Spleen (tissue), 11 donors: Measurements from ENCODE around the gene DENND4B. TPM values are rescaled to one million over a fixed set of nuclear protein-coding genes. Genes with fewer than 3 reads are reported as not detected.
A peak's percentile ranks its signal among the peaks of the same experiment; 100 is the strongest.

Source experiments
- DNase-seq: peaks from one replicate; pipeline ENCODE4 v3.0.0-alpha.2; 2020
- H3K27ac ChIP-seq, 8 donors: fragments of 200-600 bp; sonication (generic) in 7 of 8; 1 replicate in 4 of 8; 2 replicates in 4 of 8; pipeline versions ENCODE4 v1.5.0 to v1.8.0; 2016 to 2021; ENCODE audit warnings: inconsistent platforms in 4 of 8, mild to moderate bottlenecking in 4 of 8, moderate library complexity in 1 of 8
- H3K27me3 ChIP-seq, 7 donors: fragments of 200-600 bp; sonication (generic) in 6 of 7; replicated peaks in 1 of 7; 1 replicate in 4 of 7; 2 replicates in 3 of 7; pipeline versions ENCODE4 v1.5.0 to v1.8.0; 2016 to 2021; ENCODE audit warnings: inconsistent platforms in 3 of 7, mild to moderate bottlenecking in 1 of 7
- H3K36me3 ChIP-seq, 6 donors: fragments of 200-600 bp; sonication (generic) in 5 of 6; 1 replicate in 4 of 6; 2 replicates in 2 of 6; pipeline versions ENCODE4 v1.5.0 to v1.8.0; 2016 to 2021; ENCODE audit warnings: inconsistent platforms in 2 of 6
- H3K4me1 ChIP-seq, 6 donors: fragments of 200-600 bp; sonication (generic) in 5 of 6; 1 replicate in 3 of 6; 2 replicates in 3 of 6; pipeline versions ENCODE4 v1.5.0 to v1.8.0; 2016 to 2021; ENCODE audit warnings: inconsistent platforms in 3 of 6
- H3K4me3 ChIP-seq, 8 donors: fragments of 200-600 bp; sonication (generic) in 7 of 8; 1 replicate in 4 of 8; 2 replicates in 4 of 8; pipeline versions ENCODE4 v1.5.0 to v1.8.0; 2016 to 2021; ENCODE audit warnings: inconsistent platforms in 4 of 8, mild to moderate bottlenecking in 4 of 8, moderate library complexity in 2 of 8
- H3K9me3 ChIP-seq, 8 donors: fragments of 200-600 bp; sonication (generic) in 7 of 8; 1 replicate in 4 of 8; 2 replicates in 4 of 8; pipeline versions ENCODE4 v1.5.0 to v1.8.0; 2016 to 2021; ENCODE audit warnings: inconsistent platforms in 4 of 8
- POLR2A ChIP-seq, 3 donors: fragments of 450-650 bp; IDR thresholded peaks; one replicate each; pipeline ENCODE4 v1.5.1; 2017; ENCODE audit warnings: antibody characterized with exemption in 3 of 3, mild to moderate bottlenecking in 1 of 3
- POLR2AphosphoS5 ChIP-seq, 3 donors: sonication (generic); formaldehyde crosslinking; IDR thresholded peaks; one replicate each; pipeline ENCODE4 v1.5.1; 2017; ENCODE audit warnings: antibody characterized with exemption in 3 of 3
- WGBS, 5 donors: extraction: QIAGEN DNeasy Blood & Tissue Kit in 3 of 5; methylation state at CpG; one replicate each; pipeline versions ENCODE4 v1.1.5 to v1.1.7; 2013 to 2018; 5-methylcytosine and 5-hydroxymethylcytosine counted together
- intact Hi-C: fragments of 100-400 bp; cut with DNase I; formaldehyde crosslinking; loops from one replicate; pipeline ENCODE4 v1.15.0; 2023; ENCODE audit warnings: low total_unique reads
- polyA plus RNA-seq, 3 donors: library from polyadenylated mRNA; stranded (reverse); fragments of 200-250 nt; gene quantifications; one replicate each; pipeline ENCODE4 v1.2.1, GENCODE V29; 2013
- total RNA-seq, 7 donors: library from RNA; depleted of rRNA in 3 of 7; stranded (reverse); fragments of >200 nt in 3 of 7; fragmentation: NEBNext Ultra II Directional in 4 of 7; extraction: Animal tissue kit (Norgen Biotek cat#: 25700) in 4 of 7; gene quantifications; one replicate each; pipeline versions ENCODE4 v1.1.0 to v1.2.1, GENCODE V29; 2016 to 2021
- TF ChIP-seq, protein P1 (sequence below), 11 experiments: fragments of 200-600 bp in 7 of 11; fragments of 450-650 bp in 4 of 11; sonication (generic) in 4 of 11; IDR thresholded peaks in 8 of 11; conservative IDR thresholded peaks in 3 of 11; 1 replicate in 7 of 11; 2 replicates in 4 of 11; pipeline versions ENCODE4 v1.4.0 to v1.8.0; 2016 to 2021; ENCODE audit warnings: antibody characterized with exemption in 11 of 11, inconsistent platforms in 4 of 11, mild to moderate bottlenecking in 1 of 11
- donor health status: healthy with polysubstance abuse.
- donor health status: DM: no; HTN: no; CAD: no; lungs with moderate emphysema.
- donor health status: DM: no; HTN: no; CAD: no.
- donor health status: Bipolar disorder and iron deficiency.
- donor health status: healthy.
- donor health status: DM: no; HTN: no; CAD: no.
- donor health status: DM: yes; HTN: yes; CAD: no.

DENND4B gene
- total and polyA plus RNA-seq, 10 donors: 47.7 to 211 (median 153) TPM

DNA sequence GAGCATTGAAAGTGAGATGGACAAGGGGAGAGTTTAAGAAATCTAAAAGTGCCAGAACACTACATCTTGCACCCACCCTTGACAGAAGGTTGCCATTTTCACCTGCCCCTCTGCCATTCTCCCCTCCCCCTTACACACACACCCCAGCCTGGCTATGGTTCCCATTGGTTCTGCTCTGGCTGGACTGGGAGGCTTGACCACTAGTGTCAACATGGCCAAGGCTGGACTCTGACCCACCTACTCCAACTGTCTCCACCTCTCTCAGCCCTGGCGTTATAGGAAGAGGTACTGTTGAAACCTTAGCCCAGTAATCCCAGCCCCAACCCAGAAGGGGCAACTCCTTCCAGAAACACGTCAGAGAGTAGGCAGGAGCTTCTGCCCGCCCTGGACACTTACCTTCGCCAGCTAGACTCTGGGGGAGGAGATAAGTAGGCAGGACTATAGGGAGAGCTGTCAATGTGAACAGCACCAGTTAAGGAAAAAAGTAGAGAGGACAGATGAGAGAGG is 7.4 kb upstream of the DENND4B start:
- Histone ChIP-seq H3K4me1 (peaks cover 28 to 74% (median 39%) of the 10 kb centered on the region in 6 donors), H3K27me3 (no peaks in the 10 kb centered on the region), H3K27ac (no peak overlapping the region), H3K36me3 (peaks cover 0 to 63% (median 54%) of the 10 kb centered on the region in 6 donors), H3K9me3 (no peaks in the 10 kb centered on the region), H3K4me3 (no peak overlapping the region)
- no peak for TF ChIP-seq POLR2AphosphoS5 (IDR thresholded peaks at IDR 0.05)
- TF ChIP-seq POLR2A (IDR thresholded peaks at IDR 0.05): no peak
- TF ChIP-seq, protein P1, sequence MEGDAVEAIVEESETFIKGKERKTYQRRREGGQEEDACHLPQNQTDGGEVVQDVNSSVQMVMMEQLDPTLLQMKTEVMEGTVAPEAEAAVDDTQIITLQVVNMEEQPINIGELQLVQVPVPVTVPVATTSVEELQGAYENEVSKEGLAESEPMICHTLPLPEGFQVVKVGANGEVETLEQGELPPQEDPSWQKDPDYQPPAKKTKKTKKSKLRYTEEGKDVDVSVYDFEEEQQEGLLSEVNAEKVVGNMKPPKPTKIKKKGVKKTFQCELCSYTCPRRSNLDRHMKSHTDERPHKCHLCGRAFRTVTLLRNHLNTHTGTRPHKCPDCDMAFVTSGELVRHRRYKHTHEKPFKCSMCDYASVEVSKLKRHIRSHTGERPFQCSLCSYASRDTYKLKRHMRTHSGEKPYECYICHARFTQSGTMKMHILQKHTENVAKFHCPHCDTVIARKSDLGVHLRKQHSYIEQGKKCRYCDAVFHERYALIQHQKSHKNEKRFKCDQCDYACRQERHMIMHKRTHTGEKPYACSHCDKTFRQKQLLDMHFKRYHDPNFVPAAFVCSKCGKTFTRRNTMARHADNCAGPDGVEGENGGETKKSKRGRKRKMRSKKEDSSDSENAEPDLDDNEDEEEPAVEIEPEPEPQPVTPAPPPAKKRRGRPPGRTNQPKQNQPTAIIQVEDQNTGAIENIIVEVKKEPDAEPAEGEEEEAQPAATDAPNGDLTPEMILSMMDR (IDR thresholded peaks at IDR 0.05 in 8 of 11, conservative IDR thresholded peaks at IDR 0.05 in 3 of 11): no peak
- 84 to 92% (median 87%) methylated on average over 4 of the region's 4 CpGs for WGBS, 5 donors
- intact Hi-C loops: no loop called here
- DNase-seq: no peak

DNA sequence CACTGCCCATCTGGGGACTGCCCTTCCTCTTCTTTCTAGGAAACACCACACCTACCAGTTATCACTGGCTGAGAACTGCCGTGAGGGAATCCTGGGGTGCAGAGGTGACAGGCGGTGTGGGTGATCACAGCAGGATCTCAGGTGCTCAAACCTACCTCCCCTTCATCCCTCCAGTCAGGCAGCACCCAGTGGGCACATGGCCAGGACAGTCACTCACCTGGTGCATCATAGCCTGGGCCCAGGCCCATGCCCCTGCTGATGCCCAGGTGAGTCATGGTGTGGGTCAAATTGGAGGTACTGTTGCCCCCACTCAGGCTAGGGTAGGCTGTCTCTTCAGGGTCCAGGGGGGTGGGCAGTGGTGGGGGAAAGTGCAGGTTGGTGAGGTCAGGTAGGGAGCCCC is 5.3 kb upstream of the DENND4B start:
- Histone ChIP-seq H3K27ac (peak overlapping the region in 1 of 8 donors; percentile 14), H3K36me3 (peaks cover 0 to 82% (median 72%) of the 10 kb centered on the region in 6 donors), H3K4me1 (peaks cover 23 to 83% (median 40%) of the 10 kb centered on the region in 6 donors), H3K9me3 (no peaks in the 10 kb centered on the region), H3K27me3 (no peaks in the 10 kb centered on the region), H3K4me3 (no peak overlapping the region)
- intact Hi-C loops: no loop called here
- DNase-seq: no peak
- WGBS, 5 donors: 73 to 95% (median 89%) methylated on average over 2 of the region's 2 CpGs
- TF ChIP-seq POLR2AphosphoS5 (IDR thresholded peaks at IDR 0.05): no peak
- no peak for TF ChIP-seq POLR2A (IDR thresholded peaks at IDR 0.05)
- TF ChIP-seq, protein P1 (IDR thresholded peaks at IDR 0.05 in 8 of 11, conservative IDR thresholded peaks at IDR 0.05 in 3 of 11): no peak

GRCh38 chr1:153951183-153951582 is 4.7 kb upstream of the DENND4B start:
- intact Hi-C loops: no loop called here
- H3K4me1 ChIP-seq: peaks cover 19 to 80% (median 37%) of the 10 kb centered on the region in 6 donors
- no peak overlapping the region for H3K4me3 ChIP-seq
- H3K36me3 ChIP-seq: peaks cover 0 to 82% (median 72%) of the 10 kb centered on the region in 6 donors
- 90 to 96% (median 91%) methylated on average over 11 of the region's 11 CpGs for WGBS, 5 donors
- no peak for DNase-seq
- TF ChIP-seq POLR2AphosphoS5 (IDR thresholded peaks at IDR 0.05) (peak in 1 of 3 donors; percentile 12), POLR2A (IDR thresholded peaks at IDR 0.05) (no peak)
- no peaks in the 10 kb centered on the region for H3K27me3 ChIP-seq
- no peaks in the 10 kb centered on the region for H3K9me3 ChIP-seq
- H3K27ac ChIP-seq: peak overlapping the region in 1 of 8 donors; percentile 27

DNA sequence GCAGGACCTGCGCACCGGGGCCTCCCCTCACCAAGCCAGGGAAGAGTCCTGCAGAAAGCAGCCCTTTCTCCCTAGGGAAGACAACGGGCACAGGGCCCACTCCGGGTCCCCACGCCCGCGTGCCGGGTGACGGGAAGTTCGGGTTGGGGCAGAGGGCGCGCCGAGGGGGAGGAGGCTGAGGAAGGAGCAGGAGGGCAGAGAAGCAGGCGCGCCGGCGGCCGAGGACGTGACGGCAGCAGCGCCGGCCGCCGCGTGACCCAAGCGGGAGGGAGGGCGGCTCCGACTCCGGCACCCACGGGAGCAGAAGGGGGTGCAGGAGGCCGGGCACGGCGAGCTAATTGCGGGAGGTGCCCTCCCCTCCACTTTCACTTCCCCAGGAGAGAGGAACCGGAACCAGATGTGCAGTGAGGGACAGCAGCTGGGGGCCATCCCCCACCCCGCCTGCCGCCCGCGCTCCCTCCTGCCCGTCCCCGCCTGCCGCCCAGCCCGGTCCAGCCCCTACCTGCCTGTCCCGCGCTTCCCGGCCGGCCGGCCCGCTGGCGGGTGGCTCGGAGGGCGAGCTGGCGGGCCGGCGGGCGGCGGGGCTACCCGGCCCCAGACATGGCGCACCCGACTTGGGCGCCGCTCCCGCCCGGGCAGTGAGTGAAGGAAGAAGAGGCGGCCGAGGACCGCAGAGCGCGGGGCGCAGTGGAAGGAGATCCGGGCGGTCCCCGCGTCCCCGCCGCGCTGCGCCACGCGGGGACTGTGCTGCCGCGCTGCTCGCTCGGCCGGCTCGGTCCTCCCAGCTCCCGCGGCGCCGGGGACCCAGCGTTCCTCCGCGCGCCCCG is 510 bp downstream of the DENND4B start:
- intact Hi-C loops: no loop called here
- Histone ChIP-seq H3K27ac (peak overlapping the region; percentile 96 to 100 (median 99)), H3K4me3 (peak overlapping the region; percentile 74 to 99 (median 90)), H3K27me3 (no peaks in the 10 kb centered on the region), H3K4me1 (peaks cover 14 to 93% (median 49%) of the 10 kb centered on the region in 6 donors), H3K9me3 (no peaks in the 10 kb centered on the region), H3K36me3 (peaks cover 0 to 73% (median 64%) of the 10 kb centered on the region in 6 donors)
- WGBS, 5 donors: 0 to 1% (median 0%) methylated on average over 18 to 95 of the region's 95 CpGs
- DNase-seq: peak; percentile 99
- TF ChIP-seq POLR2A (IDR thresholded peaks at IDR 0.05): peak in 2 of 3 donors; percentile 14 to 20
- TF ChIP-seq POLR2AphosphoS5 (IDR thresholded peaks at IDR 0.05): peak; percentile 93 to 97 (median 94)
- TF ChIP-seq, protein P1 (IDR thresholded peaks at IDR 0.05 in 8 of 11, conservative IDR thresholded peaks at IDR 0.05 in 3 of 11): no peak
